T-helper 17 cell (primary cell): ENCODE measurements around the gene ZNRF3. TPM values are rescaled to one million over a fixed set of nuclear protein-coding genes. Genes with fewer than 3 reads are reported as not detected.
"Not testable (repeated sequence)": the region's sequence is repeated elsewhere in the genome, so short reads cannot be mapped to it uniquely, and the experiment has no call there.

ENCODE experiments used
- ATAC-seq: fragments of 150-1000 bp; cut with Tn5 transposase; 2 replicates; pipeline ENCODE4 v1.10.0; 2021; ENCODE audit warnings: mild to moderate bottlenecking, moderate library complexity
- DNase-seq, 3 donors: peaks; one replicate each; pipeline versions ENCODE4 v3.0.0 to v3.0.0-alpha.2; 2020 to 2021
- H3K9me3 ChIP-seq: one replicate; pipeline ENCODE4 v1.7.0; 2013; ENCODE audit warnings: low read length, mild to moderate bottlenecking; ENCODE audit not compliant: control insufficient read depth, poor library complexity, severe bottlenecking
- H3K27ac Mint-ChIP-seq: one replicate; pipeline ENCODE4 v1.8.0; 2022; ENCODE audit warnings: mild to moderate bottlenecking, moderate library complexity, mixed read lengths
- H3K27me3 Mint-ChIP-seq: one replicate; pipeline ENCODE4 v1.8.0; 2022; ENCODE audit warnings: mixed read lengths
- H3K36me3 Mint-ChIP-seq: one replicate; pipeline ENCODE4 v1.8.0; 2022; ENCODE audit warnings: low read depth, mixed read lengths
- H3K4me1 Mint-ChIP-seq: one replicate; pipeline ENCODE4 v1.8.0; 2022; ENCODE audit warnings: mild to moderate bottlenecking, mixed read lengths
- H3K4me3 Mint-ChIP-seq: one replicate; pipeline ENCODE4 v1.8.0; 2022; ENCODE audit warnings: mild to moderate bottlenecking, moderate library complexity, mixed read lengths
- total RNA-seq, 4 donors: library from RNA in 2 of 4; stranded (reverse) in 2 of 4; gene quantifications; one replicate each; pipeline ENCODE4 v1.2.3 and lab custom pipeline; 2022 to 2026

ZNRF3 gene
- total RNA-seq, 2 donors from 2014 or later, result 0.31 to 0.72 TPM

DNA sequence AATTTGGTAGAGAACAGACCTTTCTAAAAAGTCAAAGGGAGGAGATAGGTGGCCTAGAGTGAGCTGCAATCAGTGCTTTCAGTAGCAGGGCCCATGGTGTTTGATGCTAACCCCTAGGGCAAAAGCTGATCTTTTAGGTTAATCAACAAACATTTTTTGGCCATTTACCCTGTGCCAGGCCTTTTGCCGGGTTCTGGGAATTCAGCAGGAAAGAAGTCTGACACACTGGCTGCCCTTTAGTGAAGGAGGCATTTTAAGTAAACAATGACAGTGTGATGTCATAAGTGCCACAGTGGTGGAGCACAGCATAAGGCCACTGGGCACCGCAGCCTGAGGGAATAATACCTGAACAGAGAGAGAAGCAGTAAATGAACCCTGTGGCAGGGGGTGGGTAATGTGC, 149.2 kb downstream of the ZNRF3 start:
- DNase-seq (no peak), ATAC-seq (no peak)
- H3K9me3 ChIP-seq, result no peaks in the 10 kb centered on the region
- Mint-ChIP-seq H3K4me1 (peaks cover 5% of the 10 kb centered on the region), H3K27ac (no peak overlapping the region), H3K4me3 (no peak overlapping the region), H3K36me3 (peaks cover 2% of the 10 kb centered on the region), H3K27me3 (peaks cover 40% of the 10 kb centered on the region)

DNA sequence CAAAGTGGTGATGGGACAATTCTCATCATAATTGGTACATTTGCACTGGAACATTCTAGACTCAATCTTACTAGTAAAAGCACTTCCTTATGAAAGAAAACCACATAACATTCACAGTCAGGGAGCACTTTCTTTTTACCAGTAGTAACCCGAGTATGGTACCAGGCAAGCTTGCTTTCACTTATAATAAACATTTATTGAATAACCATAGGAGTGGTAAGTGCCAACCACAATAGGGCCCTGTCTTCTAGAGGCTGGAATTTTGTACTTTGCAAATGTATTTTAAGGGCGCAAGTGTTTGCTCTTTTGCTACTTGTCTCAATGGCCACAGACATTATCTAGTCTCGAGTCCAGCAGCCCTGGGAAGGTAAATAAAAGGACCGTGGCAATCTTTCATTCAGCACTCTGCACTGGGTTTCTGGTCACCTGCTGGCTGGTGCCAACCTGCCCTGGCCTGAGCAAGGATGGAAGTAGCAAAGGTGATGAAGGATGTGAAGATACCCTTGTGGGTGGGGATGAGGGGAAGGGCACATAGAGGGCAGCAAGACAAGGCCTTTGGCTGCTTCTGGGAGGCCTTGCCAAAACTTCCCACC, 154.1 kb downstream of the ZNRF3 start:
- H3K9me3 ChIP-seq, result no peaks in the 10 kb centered on the region
- Mint-ChIP-seq H3K27me3 (peaks cover 1% of the 10 kb centered on the region), H3K27ac (no peak overlapping the region), H3K4me3 (no peak overlapping the region), H3K4me1 (no peaks in the 10 kb centered on the region), H3K36me3 (no peaks in the 10 kb centered on the region)
- no peak for DNase-seq
- no peak for ATAC-seq

DNA sequence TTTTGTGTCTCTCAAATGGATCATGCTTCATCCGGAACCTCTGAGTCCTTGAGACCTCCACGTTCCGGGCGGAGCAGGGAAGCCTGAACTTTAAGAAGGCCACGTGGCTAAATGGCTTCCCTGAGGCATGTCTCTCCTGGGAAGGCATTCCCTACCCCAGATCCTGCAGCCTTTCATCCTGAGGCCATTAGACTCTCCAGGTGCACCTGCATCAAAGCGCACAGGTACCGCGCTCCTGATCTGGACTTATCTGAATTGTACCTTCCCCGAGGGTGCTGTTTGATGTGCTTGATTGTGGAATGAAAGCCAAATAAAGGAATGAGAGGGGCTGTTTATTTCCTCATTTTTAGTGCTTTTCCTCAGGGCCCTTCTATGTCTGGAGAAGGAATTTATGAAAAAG, 155.8 kb downstream of the ZNRF3 start:
- Mint-ChIP-seq H3K36me3 (no peaks in the 10 kb centered on the region), H3K27ac (no peak overlapping the region), H3K4me3 (no peak overlapping the region), H3K27me3 (no peaks in the 10 kb centered on the region), H3K4me1 (no peaks in the 10 kb centered on the region)
- DNase-seq (no peak), ATAC-seq (no peak)
- no peaks in the 10 kb centered on the region for H3K9me3 ChIP-seq

DNA sequence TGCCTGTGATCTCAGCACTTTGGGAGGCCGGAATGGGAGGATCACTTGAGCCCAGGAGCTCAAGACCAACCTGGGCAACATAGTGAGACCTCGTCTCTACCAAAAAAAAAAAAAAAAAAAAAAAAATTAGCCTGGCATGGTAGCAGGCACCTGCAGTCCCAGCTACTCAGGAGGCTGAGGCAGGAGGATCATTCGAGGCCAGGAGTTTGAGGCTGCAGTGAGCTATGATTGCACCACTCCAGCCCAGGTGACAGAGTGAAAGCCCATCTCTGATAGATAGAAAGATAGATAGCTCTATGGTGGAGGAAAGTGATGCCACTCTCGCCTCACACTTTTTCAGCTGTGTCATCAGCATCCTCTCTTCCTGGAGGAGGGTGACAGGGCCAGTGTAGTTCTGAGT, 156.3 kb downstream of the ZNRF3 start:
- DNase-seq, H3K27me3 Mint-ChIP-seq, H3K36me3 Mint-ChIP-seq, H3K4me3 Mint-ChIP-seq, H3K9me3 ChIP-seq, H3K4me1 Mint-ChIP-seq, ATAC-seq, H3K27ac Mint-ChIP-seq: not testable (repeated sequence)

DNA sequence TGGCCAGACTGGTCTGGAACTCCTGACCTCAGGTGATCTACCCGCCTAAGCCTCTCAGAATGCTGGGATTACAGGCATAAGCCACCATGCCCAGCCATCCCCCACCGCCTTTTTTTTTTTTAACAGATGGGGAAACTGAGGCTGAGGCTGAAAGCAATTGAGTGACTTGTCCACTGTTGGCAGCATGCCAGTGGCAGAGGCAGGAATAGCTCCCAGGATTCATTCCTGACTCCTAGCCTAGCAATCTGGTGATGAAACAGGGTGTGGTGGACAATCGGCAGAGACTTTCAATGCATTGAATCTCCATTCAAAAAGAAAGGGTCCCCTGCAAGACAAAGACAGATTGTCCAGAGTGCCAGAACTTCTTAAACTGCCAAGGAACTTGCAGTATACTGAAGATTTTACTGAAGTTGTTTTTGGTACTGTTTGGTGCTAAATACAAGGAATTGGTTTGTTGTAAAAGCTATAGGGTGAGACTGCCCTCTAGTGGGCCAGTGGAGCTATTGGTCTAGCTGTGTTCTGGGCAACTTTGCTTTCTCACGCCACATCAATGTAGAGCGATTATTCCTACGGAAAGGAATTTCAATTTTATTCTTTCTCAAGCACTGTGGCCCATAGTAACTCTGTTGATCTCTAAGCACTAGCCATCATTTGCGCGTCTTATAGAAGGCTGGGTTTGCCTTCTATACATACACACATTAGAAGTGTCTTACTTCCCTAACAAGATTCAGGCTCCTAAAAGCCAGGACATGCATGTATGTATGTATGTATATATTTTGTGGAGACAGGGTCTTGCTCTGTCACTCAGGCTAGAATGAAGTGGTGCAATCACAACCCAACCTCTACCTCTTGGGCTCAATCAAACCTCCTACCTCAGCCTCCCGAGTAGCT, 157.3 kb downstream of the ZNRF3 start:
- DNase-seq (peak; percentile 21 to 45 (median 24)), ATAC-seq (peak; percentile 72)
- H3K4me1 Mint-ChIP-seq, result no peaks in the 10 kb centered on the region
- H3K36me3 Mint-ChIP-seq, result no peaks in the 10 kb centered on the region
- no peak overlapping the region for H3K27ac Mint-ChIP-seq
- no peaks in the 10 kb centered on the region for H3K27me3 Mint-ChIP-seq
- no peaks in the 10 kb centered on the region for H3K9me3 ChIP-seq
- no peak overlapping the region for H3K4me3 Mint-ChIP-seq

DNA sequence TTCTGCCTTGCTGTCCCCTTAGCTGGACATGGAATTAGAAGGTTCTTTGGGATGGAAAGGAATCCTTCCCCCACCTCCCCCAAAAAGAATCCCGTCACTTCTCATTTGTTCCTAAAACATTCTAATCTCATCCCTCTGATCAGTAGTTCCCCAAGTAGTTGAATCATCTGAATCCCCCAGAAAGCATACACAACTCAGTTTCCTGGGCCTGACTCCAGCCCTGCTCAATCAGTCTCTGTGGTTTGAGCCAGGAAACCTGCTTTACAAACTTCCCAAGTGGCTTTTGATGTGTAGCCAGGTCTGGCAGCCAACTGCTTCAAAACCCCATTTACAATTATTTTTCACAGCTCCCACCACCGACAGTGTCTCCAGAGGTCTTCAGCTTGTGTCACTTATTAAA, 158.0 kb downstream of the ZNRF3 start:
- DNase-seq (no peak), ATAC-seq (no peak)
- H3K9me3 ChIP-seq, result no peaks in the 10 kb centered on the region
- Mint-ChIP-seq H3K4me1 (no peaks in the 10 kb centered on the region), H3K27ac (no peak overlapping the region), H3K27me3 (no peaks in the 10 kb centered on the region), H3K4me3 (no peak overlapping the region), H3K36me3 (no peaks in the 10 kb centered on the region)

DNA sequence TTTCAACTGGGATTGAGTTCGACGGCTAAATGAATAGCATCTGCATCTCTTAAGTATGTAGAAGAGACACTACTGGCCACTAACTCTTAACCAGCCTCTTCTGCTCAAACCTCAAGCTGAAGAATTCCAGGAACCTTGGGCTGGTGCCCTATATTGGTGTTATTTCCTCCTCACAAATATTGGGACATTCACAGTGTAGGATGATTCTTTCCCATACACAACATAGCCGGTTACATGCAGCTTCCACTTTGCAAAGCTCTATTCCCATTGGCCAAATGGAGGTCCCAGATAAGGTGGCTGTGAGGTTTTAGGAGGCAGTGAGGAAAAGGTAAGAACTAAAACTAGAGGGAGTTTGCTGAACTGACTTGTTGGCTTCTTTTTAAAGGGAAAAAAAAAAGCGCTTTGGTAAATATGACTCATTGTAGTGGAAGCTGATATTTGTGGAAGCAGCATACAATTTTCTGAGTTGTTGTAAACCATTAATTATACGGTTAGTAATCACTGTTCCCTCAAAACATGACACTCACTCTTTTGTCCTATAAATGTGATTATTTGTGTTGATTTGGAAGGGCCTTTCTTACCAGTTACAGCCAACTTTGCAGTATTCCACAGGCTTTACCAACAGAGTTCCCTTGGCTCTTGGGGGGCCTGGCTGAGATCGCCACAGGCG, 160.7 kb downstream of the ZNRF3 start:
- no peak overlapping the region for H3K27ac Mint-ChIP-seq
- no peaks in the 10 kb centered on the region for H3K27me3 Mint-ChIP-seq
- no peaks in the 10 kb centered on the region for H3K36me3 Mint-ChIP-seq
- DNase-seq, result no peak
- no peaks in the 10 kb centered on the region for H3K4me1 Mint-ChIP-seq
- H3K4me3 Mint-ChIP-seq, result no peak overlapping the region
- ATAC-seq, result no peak
- H3K9me3 ChIP-seq, result no peaks in the 10 kb centered on the region

DNA sequence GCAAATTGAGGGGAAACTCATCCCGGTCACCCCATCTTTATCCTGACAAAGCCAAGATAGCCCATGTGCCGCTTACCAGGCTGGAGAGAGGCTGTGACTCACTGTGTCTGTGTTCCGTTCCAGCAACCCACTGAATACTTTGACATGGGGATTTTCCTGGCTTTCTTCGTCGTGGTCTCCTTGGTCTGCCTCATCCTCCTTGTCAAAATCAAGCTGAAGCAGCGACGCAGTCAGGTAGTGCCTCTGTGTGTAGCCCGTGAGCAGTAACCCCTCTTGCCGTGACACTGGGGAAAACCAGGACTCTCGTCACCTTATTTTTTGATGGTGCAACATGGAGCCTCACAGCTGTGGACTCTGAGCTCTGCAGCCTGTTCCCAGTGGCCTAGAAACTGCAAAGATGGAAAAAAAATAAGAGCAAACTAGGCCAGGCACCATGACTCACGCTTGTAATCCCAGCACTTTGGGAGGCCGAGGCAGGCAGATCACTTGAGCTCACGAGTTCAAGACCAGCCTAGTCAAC, 161.3 kb downstream of the ZNRF3 start:
- H3K4me3 Mint-ChIP-seq, result no peak overlapping the region
- DNase-seq (no peak), ATAC-seq (no peak)
- H3K27ac Mint-ChIP-seq, result no peak overlapping the region
- no peaks in the 10 kb centered on the region for H3K4me1 Mint-ChIP-seq
- no peaks in the 10 kb centered on the region for H3K9me3 ChIP-seq
- H3K27me3 Mint-ChIP-seq, result no peaks in the 10 kb centered on the region
- peaks cover 2% of the 10 kb centered on the region for H3K36me3 Mint-ChIP-seq

DNA sequence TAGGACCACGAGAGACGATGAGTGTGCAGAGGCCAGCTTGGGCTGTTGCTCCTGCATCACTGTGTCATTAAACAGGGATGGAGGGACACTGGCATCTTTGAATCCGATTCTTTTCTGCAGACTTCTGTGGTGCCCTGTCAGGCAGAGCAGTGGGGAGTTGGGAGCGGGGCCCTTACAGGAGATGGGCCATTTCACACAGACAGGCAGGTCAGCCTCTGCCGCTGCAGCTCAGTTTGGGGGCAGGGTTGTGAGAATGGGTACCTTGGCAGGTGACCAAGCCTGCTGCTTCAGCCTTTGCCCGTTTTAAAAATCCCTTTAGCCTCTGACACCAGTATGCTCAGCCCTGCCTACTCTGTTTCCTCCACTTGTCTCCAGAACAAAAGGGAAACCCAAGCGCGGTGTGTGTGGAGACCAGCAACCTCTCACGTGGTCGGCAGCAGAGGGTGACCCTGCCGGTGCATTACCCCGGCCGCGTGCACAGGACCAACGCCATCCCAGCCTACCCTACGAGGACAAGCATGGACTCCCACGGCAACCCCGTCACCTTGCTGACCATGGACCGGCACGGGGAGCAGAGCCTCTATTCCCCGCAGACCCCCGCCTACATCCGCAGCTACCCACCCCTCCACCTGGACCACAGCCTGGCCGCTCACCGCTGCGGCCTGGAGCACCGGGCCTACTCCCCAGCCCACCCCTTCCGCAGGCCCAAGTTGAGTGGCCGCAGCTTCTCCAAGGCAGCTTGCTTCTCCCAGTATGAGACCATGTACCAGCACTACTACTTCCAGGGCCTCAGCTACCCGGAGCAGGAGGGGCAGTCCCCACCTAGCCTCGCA, 165.7 kb downstream of the ZNRF3 start:
- DNase-seq (no peak), ATAC-seq (no peak)
- no peaks in the 10 kb centered on the region for H3K4me1 Mint-ChIP-seq
- H3K4me3 Mint-ChIP-seq, result no peak overlapping the region
- H3K27ac Mint-ChIP-seq, result no peak overlapping the region
- no peaks in the 10 kb centered on the region for H3K9me3 ChIP-seq
- H3K27me3 Mint-ChIP-seq, result no peaks in the 10 kb centered on the region
- peaks cover 2% of the 10 kb centered on the region for H3K36me3 Mint-ChIP-seq

DNA sequence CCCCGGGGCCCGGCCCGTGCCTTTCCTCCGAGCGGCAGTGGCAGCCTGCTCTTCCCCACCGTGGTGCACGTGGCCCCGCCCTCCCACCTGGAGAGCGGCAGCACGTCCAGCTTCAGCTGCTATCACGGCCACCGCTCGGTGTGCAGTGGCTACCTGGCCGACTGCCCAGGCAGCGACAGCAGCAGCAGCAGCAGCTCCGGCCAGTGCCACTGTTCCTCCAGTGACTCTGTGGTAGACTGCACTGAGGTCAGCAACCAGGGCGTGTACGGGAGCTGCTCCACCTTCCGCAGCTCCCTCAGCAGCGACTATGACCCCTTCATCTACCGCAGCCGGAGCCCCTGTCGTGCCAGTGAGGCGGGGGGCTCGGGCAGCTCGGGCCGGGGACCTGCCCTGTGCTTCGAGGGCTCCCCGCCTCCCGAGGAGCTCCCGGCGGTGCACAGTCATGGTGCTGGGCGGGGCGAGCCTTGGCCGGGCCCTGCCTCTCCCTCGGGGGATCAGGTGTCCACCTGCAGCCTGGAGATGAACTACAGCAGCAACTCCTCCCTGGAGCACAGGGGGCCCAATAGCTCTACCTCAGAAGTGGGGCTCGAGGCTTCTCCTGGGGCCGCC, 166.4 kb downstream of the ZNRF3 start:
- H3K4me3 Mint-ChIP-seq, result no peak overlapping the region
- no peak for DNase-seq
- peaks cover 3% of the 10 kb centered on the region for H3K27me3 Mint-ChIP-seq
- H3K9me3 ChIP-seq, result no peaks in the 10 kb centered on the region
- no peak for ATAC-seq
- peaks cover 2% of the 10 kb centered on the region for H3K36me3 Mint-ChIP-seq
- H3K27ac Mint-ChIP-seq, result no peak overlapping the region
- H3K4me1 Mint-ChIP-seq, result no peaks in the 10 kb centered on the region

DNA sequence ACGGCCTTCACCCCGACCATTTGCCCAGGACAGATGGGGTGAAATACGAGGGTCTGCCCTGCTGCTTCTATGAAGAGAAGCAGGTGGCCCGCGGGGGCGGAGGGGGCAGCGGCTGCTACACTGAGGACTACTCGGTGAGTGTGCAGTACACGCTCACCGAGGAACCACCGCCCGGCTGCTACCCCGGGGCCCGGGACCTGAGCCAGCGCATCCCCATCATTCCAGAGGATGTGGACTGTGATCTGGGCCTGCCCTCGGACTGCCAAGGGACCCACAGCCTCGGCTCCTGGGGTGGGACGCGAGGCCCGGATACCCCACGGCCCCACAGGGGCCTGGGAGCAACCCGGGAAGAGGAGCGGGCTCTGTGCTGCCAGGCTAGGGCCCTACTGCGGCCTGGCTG, 167.1 kb downstream of the ZNRF3 start:
- no peak overlapping the region for H3K4me3 Mint-ChIP-seq
- peaks cover 2% of the 10 kb centered on the region for H3K36me3 Mint-ChIP-seq
- no peaks in the 10 kb centered on the region for H3K9me3 ChIP-seq
- peaks cover 5% of the 10 kb centered on the region for H3K27me3 Mint-ChIP-seq
- H3K27ac Mint-ChIP-seq, result no peak overlapping the region
- DNase-seq, result no peak
- H3K4me1 Mint-ChIP-seq, result no peaks in the 10 kb centered on the region
- no peak for ATAC-seq

DNA sequence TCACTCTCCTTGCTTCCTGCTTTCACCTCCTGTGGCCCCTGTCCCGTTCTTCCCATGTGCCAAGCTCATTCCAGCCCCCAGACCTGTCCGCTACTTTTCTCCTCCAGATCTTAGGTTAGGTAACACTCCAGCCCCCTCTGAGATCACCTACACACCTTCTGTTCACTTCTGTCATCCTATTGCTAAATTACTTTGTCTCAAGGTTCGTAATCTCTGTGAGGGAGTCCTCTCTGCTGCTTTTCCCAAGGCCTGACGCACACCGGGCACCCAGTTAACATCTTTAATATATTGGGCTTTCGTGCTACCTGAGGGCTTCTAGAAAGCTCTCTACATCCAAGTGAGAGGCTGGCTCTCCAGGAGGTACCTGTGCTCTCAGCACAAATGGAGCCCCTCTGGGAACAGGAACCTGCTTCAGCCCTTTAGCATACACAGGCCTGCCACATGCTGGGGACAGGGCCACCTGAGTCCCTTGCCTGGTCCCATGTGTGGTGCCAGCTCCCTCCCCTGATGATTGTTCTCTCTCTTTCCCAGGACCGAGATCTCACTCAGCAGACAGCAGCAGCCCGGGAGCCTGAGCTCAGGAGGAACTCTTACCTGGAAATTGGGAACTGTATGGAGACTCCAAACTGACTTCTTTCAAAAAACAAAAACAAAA, 169.8 kb downstream of the ZNRF3 start:
- Mint-ChIP-seq H3K4me1 (no peaks in the 10 kb centered on the region), H3K27ac (no peak overlapping the region), H3K27me3 (peaks cover 5% of the 10 kb centered on the region), H3K36me3 (peaks cover 2% of the 10 kb centered on the region), H3K4me3 (no peak overlapping the region)
- DNase-seq, result no peak
- no peak for ATAC-seq
- H3K9me3 ChIP-seq, result no peaks in the 10 kb centered on the region
